ENCODE measurements around the gene ROBO1. TPM values are rescaled to one million over a fixed set of nuclear protein-coding genes. Genes with fewer than 3 reads are reported as not detected.

The ROBO1 gene
- polyA plus RNA-seq, 1 donor (not counting 4 experiments of a cell fraction or from before 2014, with no cell fraction given), result 27.1 TPM

DNA sequence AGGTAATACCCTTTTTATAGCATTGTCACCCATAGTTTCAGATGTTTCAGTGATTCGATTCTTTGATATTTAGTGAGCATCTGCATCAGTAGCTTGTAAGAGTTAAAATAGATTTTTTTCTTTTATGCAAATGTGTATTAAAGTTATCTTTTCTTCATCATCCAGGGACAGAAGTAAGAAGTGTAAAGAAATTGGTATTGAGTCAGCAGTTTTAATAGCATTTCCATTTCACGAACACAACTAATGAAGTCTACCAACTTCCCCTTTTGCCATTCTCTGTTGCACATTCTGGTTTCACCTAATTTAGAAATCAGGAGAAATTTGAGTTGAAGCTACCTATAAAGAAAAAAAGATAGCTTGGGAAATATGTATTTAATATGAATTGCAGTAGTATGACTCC, 127.9 kb downstream of the ROBO1 start:
- Histone ChIP-seq H3K79me2 (ENCODE audit: control insufficient read depth, insufficient read depth, low read length) (no peaks in the 10 kb centered on the region), H3K27ac (ENCODE audit: control insufficient read depth, insufficient read depth, low read length) (no peak overlapping the region), H3K9ac (ENCODE audit: control insufficient read depth, extremely low read depth, insufficient read depth, low read length) (no peak overlapping the region), H3K9me1 (ENCODE audit: control insufficient read depth, extremely low read depth, insufficient read depth, low read length) (no peaks in the 10 kb centered on the region), H3K4me1 (ENCODE audit: control insufficient read depth, extremely low read depth, insufficient read depth, low read length) (no peaks in the 10 kb centered on the region), H3K9me3 (ENCODE audit: control insufficient read depth, low read depth, low read length) (no peaks in the 10 kb centered on the region), H3K27me3 (ENCODE audit: control insufficient read depth, extremely low read depth, insufficient read depth, low read length) (no peaks in the 10 kb centered on the region), H3K36me3 (ENCODE audit: control insufficient read depth in 2 of 2, extremely low read depth in 1 of 2, insufficient read depth in 2 of 2, low read length in 2 of 2) (no peaks in the 10 kb centered on the region), H2AFZ (ENCODE audit: control insufficient read depth, low read length) (no peak overlapping the region), H3K4me2 (ENCODE audit: control insufficient read depth, extremely low read depth, insufficient read depth, low read depth, low read length) (no peak overlapping the region), H4K20me1 (ENCODE audit: control insufficient read depth, extremely low read depth, insufficient read depth, low read length) (no peaks in the 10 kb centered on the region), H3K4me3 (ENCODE audit: control insufficient read depth in 2 of 3, extremely low read depth in 1 of 3, insufficient read depth in 2 of 3, low read depth in 1 of 3, low read length in 3 of 3) (no peak overlapping the region)
- no peak for TF ChIP-seq EZH2 (IDR thresholded peaks at IDR 0.05; ENCODE audit: low read length)
- TF ChIP-seq, protein P1, sequence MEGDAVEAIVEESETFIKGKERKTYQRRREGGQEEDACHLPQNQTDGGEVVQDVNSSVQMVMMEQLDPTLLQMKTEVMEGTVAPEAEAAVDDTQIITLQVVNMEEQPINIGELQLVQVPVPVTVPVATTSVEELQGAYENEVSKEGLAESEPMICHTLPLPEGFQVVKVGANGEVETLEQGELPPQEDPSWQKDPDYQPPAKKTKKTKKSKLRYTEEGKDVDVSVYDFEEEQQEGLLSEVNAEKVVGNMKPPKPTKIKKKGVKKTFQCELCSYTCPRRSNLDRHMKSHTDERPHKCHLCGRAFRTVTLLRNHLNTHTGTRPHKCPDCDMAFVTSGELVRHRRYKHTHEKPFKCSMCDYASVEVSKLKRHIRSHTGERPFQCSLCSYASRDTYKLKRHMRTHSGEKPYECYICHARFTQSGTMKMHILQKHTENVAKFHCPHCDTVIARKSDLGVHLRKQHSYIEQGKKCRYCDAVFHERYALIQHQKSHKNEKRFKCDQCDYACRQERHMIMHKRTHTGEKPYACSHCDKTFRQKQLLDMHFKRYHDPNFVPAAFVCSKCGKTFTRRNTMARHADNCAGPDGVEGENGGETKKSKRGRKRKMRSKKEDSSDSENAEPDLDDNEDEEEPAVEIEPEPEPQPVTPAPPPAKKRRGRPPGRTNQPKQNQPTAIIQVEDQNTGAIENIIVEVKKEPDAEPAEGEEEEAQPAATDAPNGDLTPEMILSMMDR (optimal IDR thresholded peaks at IDR 0.05 in 1 of 3, IDR thresholded peaks at IDR 0.05 in 1 of 3, conservative IDR thresholded peaks at IDR 0.05 in 1 of 3; ENCODE audit: extremely low read depth in 1 of 3, insufficient read depth in 2 of 3, low read length in 3 of 3), result no peak
- dilution Hi-C loops (cut with MboI; ENCODE audit: extremely low pct_ligation_motif_present, low sequenced_read_pairs), result no loop called here
- no peak for DNase-seq (ENCODE audit: low read depth, low spot score)
- FAIRE-seq, result no peak

DNA sequence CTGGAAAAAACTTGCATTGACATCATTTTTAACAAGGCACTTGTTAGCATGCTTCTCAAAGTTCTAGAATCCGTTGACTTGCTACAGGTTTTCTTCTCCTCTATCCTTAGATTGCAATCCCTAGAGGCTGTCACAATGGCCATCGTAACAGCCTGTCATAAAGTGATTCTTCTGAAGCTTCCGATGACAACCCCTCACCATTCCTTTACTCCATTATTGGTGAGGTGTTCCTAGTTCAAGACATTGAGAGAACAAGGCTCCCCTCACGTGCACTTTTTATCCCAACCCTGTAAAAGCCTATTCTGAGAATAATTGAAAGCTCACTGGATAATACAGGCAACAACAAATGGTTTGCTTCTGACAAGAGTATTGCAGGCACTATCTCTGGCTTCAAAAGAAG, 131.4 kb downstream of the ROBO1 start:
- TF ChIP-seq EZH2 (IDR thresholded peaks at IDR 0.05; ENCODE audit: low read length), result no peak
- TF ChIP-seq, protein P1 (optimal IDR thresholded peaks at IDR 0.05 in 1 of 3, IDR thresholded peaks at IDR 0.05 in 1 of 3, conservative IDR thresholded peaks at IDR 0.05 in 1 of 3; ENCODE audit: extremely low read depth in 1 of 3, insufficient read depth in 2 of 3, low read length in 3 of 3), result no peak
- no peak for DNase-seq (ENCODE audit: low read depth, low spot score)
- Histone ChIP-seq H3K4me3 (ENCODE audit: control insufficient read depth in 2 of 3, extremely low read depth in 1 of 3, insufficient read depth in 2 of 3, low read depth in 1 of 3, low read length in 3 of 3) (no peak overlapping the region), H3K4me2 (ENCODE audit: control insufficient read depth, extremely low read depth, insufficient read depth, low read depth, low read length) (no peak overlapping the region), H3K4me1 (ENCODE audit: control insufficient read depth, extremely low read depth, insufficient read depth, low read length) (no peaks in the 10 kb centered on the region), H2AFZ (ENCODE audit: control insufficient read depth, low read length) (no peak overlapping the region), H3K79me2 (ENCODE audit: control insufficient read depth, insufficient read depth, low read length) (no peaks in the 10 kb centered on the region), H3K27ac (ENCODE audit: control insufficient read depth, insufficient read depth, low read length) (no peak overlapping the region), H3K9me1 (ENCODE audit: control insufficient read depth, extremely low read depth, insufficient read depth, low read length) (no peaks in the 10 kb centered on the region), H3K27me3 (ENCODE audit: control insufficient read depth, extremely low read depth, insufficient read depth, low read length) (no peaks in the 10 kb centered on the region), H3K9ac (ENCODE audit: control insufficient read depth, extremely low read depth, insufficient read depth, low read length) (no peak overlapping the region), H3K36me3 (ENCODE audit: control insufficient read depth in 2 of 2, extremely low read depth in 1 of 2, insufficient read depth in 2 of 2, low read length in 2 of 2) (no peaks in the 10 kb centered on the region), H4K20me1 (ENCODE audit: control insufficient read depth, extremely low read depth, insufficient read depth, low read length) (no peaks in the 10 kb centered on the region), H3K9me3 (ENCODE audit: control insufficient read depth, low read depth, low read length) (no peaks in the 10 kb centered on the region)
- dilution Hi-C loops (cut with MboI; ENCODE audit: extremely low pct_ligation_motif_present, low sequenced_read_pairs), result no loop called here
- FAIRE-seq, result no peak
